Pons (tissue), 1 donor: ENCODE results near the gene FBXL20.
"Not testable (repeated sequence)": the region's sequence is repeated elsewhere in the genome, so short reads cannot be mapped to it uniquely, and the experiment has no call there.

Source experiments
- DNase-seq: peaks from one replicate; pipeline ENCODE4 v3.0.0-alpha.2; 2016; ENCODE audit warnings: low spot score

The FBXL20 gene

DNA sequence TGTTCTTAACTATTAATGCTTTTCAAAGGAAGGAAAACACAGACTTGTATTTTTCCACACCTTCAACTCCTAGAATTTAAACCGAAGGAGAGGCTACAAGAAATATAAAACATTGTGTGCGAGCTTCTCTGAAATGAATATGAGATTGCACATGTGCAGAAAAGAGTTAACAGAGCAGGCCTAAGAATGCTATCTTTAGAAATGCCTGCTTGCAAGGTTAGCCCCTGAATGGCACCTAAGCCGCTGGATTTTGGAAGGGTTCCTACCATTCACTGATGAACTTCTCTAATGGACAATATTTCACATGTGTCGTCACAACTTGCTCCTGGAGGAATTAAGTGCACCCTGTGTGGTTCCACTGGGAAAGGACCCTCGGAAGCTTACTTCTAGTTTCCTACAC is 69.3 kb downstream of the FBXL20 start:
- no peak for DNase-seq

DNA sequence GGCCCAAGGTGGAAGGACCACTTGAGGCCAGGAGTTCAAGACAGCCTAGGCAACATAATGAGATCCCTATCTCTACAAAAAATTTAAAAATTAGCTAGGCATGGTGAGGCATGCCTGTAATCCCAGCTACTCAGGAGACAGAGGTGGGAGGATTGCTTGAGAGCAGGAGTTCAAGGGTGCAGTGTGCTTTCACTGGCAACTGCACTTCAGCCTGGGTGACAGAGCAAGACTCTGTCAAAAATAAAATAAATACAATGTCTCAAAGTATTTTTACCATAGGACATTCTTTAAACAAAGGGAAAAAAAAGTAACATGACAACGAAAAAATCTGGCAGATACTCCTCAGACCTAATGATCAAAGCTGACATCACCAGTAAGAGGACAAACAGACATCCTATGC is 72.6 kb downstream of the FBXL20 start:
- no peak for DNase-seq

DNA sequence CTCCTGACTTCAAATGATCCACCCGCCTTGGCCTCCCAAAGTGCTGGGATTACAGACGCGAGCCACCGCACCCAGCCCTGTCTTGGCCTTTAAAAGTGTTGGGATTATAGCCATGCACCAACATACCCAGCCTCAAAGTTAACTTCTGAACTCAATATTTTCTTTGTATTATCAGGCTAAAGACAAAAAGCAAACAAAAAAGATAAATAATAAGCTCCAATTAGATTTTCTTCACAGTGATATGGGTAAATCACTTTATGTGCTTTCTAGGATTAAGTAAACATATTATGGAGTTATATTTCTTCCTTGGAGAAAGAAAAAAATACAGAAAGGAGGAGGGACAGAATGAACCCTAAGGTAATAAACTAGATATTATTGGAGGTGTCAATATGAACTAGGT is 74.3 kb downstream of the FBXL20 start:
- no peak for DNase-seq

DNA sequence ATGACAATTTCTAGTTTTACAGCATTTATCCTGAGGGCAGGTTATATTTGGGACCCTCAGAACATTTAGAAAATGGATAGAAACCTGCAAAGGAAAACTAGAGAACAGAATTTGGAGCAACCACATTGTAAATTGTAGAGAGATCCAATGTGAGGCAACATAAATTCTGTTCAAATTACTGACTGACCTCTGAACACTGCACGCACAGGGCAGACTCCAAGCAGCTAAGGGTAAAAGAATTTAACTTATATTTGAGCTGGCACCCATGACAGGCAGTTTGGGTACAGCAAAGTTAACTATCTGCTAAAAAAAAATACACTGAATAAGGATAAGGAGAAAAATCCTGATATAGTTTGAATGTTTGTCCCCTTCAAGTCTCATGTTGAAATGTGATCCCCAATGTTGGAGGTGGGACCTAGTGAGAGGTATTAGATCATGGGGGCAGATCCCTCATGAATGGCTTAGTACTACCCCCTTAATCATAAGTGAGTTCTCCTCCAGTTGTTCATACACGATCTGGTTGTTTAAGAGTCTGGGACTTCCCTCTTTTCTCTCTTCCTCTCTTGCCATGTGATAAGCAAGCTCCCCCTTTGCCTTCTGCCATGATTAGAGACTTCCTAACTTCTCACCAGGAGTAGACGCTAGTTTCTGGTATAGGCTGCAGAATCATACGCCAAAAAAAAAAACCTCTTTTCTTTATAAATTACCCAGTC is 75.7 kb downstream of the FBXL20 start:
- DNase-seq = peak; percentile 65

DNA sequence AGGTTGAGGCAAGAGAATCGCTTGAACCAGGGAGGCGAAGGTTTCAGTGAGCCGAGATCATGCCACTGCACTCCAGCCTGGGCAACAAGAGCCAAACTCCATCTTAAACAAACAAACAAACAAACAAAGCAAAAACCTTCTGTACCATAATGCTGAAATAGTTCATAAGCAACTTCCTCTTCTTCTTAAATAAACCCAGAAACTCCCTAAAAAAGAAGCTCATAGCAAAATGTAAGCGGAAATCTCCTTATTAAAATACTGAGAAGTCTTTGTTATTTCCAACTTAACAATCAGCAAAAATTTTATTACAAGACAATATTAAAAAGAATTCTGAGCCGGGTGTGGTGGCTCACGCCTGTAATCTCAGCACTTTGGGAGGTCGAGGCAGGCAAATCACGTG is 82.8 kb downstream of the FBXL20 start:
- no peak for DNase-seq

DNA sequence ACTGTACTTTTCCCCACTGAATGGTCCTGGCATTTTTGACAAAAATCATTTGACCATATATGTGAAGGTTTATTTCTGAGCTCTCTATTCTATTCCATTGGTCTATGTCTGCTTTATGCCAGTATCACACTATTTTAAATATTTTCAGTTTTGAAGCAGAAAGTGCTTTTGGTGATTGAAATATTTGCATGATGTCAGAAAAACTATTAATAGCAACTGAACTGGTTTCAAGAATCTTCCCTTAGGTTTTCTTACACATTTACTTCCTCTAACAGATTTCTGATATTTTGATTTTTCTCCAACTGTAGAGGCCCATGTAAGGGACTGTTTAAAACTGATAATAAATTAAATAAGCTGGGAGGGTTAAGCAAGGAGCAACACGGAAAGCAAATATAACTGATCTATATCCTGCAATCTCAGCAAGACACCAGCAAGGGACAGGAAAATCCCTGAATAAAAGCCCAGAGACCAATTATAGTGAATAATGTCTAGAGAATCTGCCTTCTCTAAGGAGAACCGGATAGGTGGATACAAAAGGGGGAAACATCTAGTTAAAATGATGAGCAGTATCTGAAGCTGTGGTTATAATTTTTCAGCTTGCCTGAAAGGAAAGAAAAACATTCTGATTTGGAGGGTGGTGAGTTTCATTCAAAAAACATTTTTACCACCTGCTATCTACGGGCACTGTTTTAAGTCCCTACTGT is 94.8 kb downstream of the FBXL20 start:
- no peak for DNase-seq

DNA sequence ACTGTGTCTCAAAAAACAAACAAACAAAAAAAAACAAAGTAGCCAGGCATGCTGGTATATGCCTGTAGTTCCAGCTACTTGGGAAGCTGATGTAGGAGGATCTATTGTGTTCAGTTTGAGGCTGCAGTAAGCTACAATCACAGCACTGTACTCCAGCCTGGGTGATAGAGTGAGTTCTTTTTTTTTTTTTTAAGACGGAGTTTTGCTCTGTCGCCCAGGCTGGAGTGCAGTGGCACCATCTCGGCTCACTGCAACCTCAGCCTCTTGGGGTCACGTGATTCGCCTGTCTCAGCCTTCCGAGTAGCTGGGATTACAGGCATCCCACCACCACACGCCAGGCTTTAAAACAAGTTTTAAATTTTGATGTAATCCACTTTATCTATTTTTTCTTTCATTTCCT is 95.4 kb downstream of the FBXL20 start:
- peak; percentile 32 for DNase-seq

DNA sequence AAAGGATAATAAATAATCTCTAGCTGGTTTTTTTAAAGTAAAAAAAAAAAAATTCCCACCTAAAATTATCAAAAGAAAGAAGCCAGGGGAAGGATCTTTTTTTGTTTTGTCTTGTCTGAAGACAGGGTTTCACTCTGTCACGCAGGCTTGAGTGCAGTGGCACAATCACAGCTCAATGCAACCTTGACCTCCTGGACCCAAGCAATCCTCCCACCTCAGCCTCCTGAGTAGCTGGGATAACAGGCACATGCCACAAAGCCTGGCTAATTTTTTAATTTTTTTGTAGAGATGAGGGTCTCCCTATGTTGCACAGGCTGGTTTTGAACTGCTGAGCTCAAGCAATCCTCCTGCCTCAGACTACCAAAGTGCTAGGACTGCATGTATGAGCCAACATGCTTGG is 97.2 kb downstream of the FBXL20 start:
- DNase-seq = no peak

DNA sequence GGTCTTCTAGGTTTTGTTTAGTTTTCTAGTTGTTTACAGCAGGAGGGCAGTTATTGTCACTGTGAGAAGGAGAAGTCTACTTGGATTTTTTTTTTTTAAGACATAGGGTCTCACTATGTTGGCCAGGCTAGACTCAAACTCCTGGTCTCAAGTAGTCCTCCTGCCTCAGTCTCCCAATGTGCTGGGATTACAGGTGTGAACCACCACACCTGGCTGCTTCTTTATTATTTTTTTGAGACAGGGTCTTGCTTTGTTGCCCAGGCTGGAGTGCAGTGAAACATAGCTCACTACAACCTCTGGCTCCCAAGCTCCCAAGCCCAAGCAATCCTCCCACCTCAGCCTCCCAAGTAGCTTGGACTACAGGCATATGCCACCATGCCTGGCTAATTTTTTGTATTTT is 107.4 kb downstream of the FBXL20 start:
- no peak for DNase-seq

DNA sequence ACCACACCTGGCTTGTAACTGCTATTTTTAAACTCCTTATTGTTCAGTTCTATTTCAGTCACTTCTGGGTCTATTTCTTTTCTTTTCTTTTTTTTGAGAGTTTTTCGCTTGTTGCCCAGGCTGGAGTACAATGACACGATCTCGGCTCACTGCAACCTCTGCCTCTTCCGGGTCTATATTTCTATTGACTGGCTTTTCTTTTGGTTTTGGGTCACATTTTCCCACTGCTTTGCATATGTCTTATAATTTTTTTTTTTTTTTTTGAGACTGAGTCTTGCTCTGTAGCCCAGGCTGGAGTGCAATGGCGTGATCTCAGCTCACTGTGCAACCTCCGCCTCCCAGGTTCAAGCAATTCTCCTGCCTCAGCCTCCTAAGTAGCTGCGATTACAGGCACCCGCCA is 108.9 kb downstream of the FBXL20 start:
- not testable (repeated sequence) for DNase-seq

DNA sequence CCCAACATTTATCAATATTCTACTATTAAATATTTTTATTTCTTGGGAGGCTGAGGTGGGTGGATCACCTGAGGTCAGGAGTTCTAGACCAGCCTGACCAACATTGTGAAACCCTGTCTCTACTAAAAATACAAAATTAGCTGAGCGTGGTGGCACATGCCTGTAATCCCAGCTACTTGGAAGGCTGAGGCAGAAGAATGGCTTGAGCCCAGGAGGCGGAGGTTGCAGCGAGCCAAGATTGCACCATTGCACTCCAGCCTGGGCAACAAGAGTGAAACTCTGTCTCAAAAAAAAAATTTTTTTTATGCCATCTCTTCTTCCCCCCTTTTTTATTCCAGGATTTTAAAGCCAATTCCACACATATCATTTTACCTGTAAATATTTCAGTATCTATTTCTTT is 114.9 kb downstream of the FBXL20 start:
- DNase-seq = not testable (repeated sequence)

DNA sequence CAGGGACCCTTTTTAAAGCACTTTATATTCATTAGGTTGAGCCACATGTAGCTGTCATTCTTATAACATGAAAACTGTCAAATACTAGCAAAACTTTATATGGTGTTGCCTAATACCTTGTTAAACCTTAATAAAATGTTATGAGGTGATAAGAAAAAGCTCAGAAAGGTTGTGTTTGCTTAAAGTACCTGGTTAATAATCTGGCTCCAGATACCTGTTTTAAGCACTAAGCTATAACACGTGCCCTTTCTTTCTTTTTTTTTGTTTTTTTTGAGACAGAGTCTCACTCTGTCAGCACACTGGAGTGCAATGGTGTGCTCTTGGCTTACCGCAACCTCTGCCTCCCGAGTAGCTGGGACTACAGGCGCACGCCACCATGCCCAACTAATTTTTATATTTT is 116.7 kb downstream of the FBXL20 start:
- DNase-seq = no peak

DNA sequence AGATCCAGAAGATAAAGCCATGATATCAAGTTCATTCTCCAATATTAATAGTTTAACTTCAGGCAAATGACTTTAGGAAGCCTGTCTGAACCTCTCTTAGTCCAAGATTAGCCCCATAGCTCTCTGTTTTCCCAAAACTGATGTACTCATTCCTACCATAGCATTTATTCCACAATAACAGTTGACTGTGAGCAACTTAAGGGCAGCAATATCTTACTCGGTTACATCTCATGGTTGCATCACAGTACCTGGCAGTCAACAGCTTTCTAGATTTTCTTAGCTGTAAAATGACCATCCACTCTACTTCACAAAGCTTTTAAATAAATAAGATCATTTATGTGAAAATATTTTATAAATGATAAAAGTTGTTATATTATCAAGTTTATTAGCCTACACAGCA is 117.5 kb downstream of the FBXL20 start:
- no peak for DNase-seq

DNA sequence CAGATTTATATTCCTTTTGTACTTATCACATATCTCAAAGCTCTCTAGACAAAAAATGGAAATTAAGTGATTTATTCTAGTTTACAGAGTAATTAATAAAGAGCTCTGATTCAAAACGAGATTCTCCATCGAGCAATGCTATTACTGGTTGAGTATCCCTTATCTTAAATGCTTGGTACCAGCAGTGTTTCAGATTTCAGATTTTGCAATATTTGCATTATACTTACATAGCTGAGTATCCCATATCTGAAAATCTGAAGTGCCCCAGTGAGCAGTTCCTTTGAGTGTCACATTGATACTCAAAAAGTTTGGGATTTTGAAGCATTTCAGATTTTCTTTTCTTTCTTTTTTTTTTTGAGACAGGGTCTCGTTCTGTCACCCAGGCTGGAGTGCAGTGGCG is 118.3 kb downstream of the FBXL20 start:
- no peak for DNase-seq

DNA sequence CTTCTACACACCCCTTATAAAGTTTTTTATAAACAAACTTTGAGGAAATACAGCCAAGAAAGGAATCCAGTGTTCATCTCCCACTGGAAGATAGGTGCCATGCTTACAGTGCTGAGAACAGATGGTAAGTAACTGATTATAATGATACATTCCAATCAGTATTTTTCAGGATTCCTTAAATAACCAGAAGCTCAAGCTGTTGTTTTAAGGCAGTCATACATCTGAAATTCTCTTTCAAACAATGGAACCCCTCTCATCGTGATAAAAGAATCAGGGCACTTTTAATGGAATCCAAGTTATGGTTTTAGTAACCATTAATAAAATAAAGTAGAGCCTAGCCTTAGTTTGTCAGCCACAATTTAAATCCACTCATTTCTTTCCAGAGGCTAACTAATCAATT is 119.6 kb downstream of the FBXL20 start:
- DNase-seq = no peak

DNA sequence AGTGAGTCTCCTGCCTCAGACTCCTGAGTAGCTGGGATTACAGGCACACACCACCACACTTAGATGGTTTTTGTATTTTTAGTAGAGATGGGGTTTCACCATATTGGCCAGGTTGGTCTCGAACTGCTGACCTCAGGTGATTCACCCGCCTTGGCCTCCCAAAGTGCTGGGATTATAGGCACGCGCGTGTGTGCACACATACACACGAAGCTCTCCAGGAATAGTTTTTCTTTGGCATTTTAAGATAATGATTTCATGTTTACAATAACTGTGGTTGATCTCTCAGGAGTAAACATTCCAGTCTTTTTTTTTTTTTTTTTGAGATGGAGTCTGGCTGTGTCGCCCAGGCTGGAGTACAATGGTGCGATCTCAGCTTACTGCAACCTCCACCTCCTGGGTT is 123.2 kb downstream of the FBXL20 start:
- not testable (repeated sequence) for DNase-seq

DNA sequence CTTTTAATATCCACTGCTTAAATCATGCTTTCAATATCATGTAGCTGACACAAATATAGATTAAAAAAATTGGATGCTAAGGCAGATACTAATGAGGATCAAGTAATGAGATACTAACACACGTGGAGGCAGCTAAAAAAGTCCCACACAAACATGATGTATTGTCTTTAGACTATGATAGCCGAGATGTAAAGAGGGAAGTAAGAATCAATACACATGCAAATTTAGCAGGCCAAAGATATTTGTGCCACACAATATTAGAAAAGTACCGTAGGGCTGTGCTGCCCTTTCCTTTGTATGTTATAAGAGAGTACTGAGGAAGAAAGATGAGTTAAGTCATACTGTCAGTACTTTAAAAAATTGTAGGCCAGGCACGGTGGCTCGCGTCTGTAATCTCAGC is 124.3 kb downstream of the FBXL20 start:
- DNase-seq = no peak

DNA sequence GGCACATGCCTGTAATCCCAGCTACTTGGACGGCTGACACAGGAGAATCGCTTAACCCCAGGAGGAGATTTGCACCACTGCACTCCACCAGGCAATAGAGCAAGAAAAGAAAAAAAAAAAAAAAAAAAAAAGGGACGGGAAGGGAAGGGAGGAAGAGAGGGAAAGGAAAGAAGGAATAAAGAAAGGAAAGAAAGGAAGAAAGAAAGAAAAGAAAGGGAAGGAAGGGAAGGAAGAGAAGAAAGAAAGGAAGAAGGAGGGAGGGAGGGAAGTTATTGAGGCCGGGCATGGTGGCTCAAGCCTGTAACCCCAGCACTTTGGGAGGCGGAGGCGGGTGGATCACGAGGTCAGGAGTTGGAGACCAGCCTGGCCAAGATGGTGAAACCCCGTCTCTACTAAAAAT is 125.3 kb downstream of the FBXL20 start:
- no peak for DNase-seq

DNA sequence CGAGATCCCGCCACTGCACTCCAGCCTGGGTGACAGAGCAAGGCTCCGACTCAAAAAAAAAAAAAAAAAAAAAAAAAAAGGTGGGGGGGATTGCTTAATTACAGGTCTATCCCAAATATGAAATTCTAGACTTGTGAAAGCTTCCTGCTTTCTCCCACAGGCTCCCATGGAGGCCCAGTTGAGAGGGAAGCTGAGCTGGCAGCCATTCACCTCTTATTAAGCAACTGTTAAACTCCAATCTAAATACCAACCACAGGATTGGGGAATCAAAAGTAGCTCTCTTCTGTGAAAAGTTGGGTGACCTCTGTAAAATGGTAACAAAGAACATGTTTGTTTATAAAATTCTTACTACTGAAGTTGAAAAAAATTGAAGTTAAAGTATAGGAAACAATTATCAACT is 129.9 kb downstream of the FBXL20 start:
- DNase-seq = no peak

DNA sequence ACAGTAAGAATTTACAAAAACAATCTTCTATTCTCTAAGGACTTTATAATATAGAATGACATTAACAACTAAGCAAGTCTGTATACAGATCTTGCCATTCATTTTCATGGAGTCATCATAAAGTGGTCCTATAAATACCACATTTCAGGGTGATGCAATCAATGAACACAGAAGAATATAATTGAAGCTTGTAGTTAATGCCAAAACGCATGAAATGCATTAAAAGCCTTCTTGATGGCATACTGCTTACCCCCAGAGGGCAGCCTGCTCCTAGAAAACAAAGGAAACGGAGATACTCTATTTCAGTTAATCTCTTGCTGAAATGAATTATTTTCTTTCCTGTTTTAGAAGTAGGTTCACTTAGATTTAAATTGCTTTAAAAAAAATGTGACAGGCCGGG is 130.5 kb downstream of the FBXL20 start:
- DNase-seq = peak; percentile 26

DNA sequence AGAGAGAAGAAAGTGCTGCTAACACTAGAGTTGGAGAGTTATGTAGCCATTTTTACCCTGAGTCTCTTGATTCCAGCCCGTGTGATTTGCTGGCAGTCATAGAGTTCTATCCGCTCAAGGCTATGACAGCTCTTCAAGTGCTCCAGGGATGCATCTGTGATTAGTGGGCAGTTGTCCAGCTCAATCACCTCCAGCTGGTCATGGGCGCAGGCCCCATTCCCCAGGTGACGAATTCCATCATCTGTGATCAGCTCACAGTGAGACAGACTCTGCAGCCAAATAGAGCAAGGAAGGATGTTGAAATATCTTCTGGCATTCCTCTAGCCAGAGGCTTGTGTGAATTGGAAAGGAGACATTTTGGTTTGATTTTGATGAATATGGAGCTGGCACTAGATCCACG is 137.3 kb downstream of the FBXL20 start:
- peak; percentile 26 for DNase-seq

DNA sequence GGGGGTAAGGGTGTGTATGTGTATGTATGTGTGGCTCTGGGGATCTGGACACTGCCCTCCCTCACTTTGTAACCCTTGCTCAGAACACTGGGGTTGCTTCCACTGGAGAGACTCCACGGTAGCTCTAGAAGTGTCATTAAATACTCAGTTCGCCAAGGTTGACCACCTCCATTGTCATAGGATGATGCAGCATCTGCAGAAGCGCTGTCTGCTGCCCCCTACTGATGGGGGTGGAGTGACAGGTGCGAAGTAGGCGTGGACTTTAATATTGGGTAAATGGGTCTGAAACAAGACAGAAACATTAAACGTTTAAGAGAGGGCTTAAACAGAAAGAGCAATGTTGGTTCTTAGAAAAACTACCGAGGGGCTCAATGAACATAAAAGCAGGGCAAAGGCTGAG is 140.1 kb downstream of the FBXL20 start:
- no peak for DNase-seq

DNA sequence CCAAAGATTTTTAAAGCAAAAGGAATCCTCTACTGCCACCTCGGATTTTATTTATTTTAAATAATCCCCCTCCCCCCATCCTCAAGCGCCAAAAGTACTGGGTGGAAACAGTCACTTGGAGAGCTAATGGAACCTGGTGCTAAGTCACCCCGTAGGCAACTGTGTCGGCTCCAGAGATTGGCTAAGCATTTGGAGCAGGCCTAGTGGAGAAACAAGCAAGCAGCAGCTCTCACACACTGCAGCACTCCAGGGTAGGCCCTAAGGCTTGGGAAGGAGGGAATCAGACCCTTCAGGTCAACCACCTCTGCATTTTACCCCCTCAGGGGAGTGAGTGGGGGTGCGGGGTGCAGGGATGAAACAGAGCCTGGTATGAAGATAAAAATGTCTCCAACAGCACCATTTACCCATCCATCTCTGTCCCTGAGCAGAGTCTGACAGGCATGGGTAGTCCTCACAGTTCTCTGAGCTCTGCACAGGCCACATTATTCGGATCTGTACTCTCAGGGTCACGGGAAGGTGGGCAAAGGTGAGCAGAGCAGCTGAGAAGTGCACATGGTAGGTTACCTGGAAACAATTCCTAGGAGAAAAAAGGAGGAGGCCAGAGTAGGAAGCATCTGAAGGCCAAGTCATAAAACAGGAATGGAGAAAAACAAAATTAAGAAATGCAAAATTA is 148.5 kb downstream of the FBXL20 start:
- DNase-seq = no peak
